SK-N-SH (cell line): ENCODE data around the gene AUTS2. TPM values are rescaled to one million over a fixed set of nuclear protein-coding genes. Genes with fewer than 3 reads are reported as not detected.
A peak's percentile ranks its signal among the peaks of the same experiment; 100 is the strongest.

Experiments
- CTCF ChIA-PET: fragments of 300-600, 350-600 bp; formaldehyde crosslinking; extraction: SDS; loops from one replicate; lab custom pipeline; 2021; lab: Yijun Ruan, JAX
- POLR2A ChIA-PET: fragments of 350-600 bp; sonication (Branson Sonifier 250); formaldehyde crosslinking; extraction: SDS; loops from one replicate; lab custom pipeline; 2020; ENCODE audit warnings: antibody characterized with exemption, inconsistent platforms; lab: Yijun Ruan, JAX
- DNase-seq: peaks from one replicate; pipeline ENCODE4 v3.0.0; 2012
- H2AFZ ChIP-seq: fragments of 200-600 bp; sonication (generic); 2 replicates; pipeline ENCODE4 v1.8.1; 2016; ENCODE audit warnings: antibody characterized with exemption, mild to moderate bottlenecking, low read depth
- H3F3A ChIP-seq: fragments of 200-600 bp; sonication (generic); replicated peaks from 2 replicates; pipeline ENCODE3; 2016; ENCODE audit warnings: antibody characterized with exemption, mild to moderate bottlenecking; ENCODE audit not compliant: insufficient read depth
- H3K27ac ChIP-seq, 2 experiments: fragments of 200-500 bp in 1 of 2; fragments of 200-600 bp in 1 of 2; sonication (Bioruptor generic) in 1 of 2; sonication (generic), shearing (Covaris generic) in 1 of 2; 2 replicates each; pipeline versions ENCODE4 v1.5.1 to v1.6.1; 2014 to 2016; ENCODE audit warnings: low read depth in 2 of 2, inconsistent platforms in 1 of 2, low read length in 1 of 2, mild to moderate bottlenecking in 1 of 2, mixed read lengths in 1 of 2
- H3K27me3 ChIP-seq: fragments of 200-600 bp; sonication (generic), shearing (Covaris generic); 2 replicates; pipeline ENCODE4 v1.6.1; 2016; ENCODE audit warnings: mixed run types; ENCODE audit not compliant: insufficient read depth
- H3K36me3 ChIP-seq, 2 experiments: fragments of 200-500 bp in 1 of 2; fragments of 200-600 bp in 1 of 2; sonication (Bioruptor generic) in 1 of 2; sonication (generic) in 1 of 2; replicated peaks in 1 of 2; 2 replicates each; pipeline versions ENCODE3 to v1.5.1; 2014 to 2016; ENCODE audit warnings: low read length in 1 of 2, mild to moderate bottlenecking in 1 of 2; ENCODE audit not compliant: insufficient read depth in 2 of 2, control insufficient read depth in 1 of 2
- H3K4me1 ChIP-seq, 2 experiments: fragments of 200-500 bp in 1 of 2; fragments of 200-600 bp in 1 of 2; sonication (Bioruptor generic) in 1 of 2; sonication (generic), shearing (Covaris generic) in 1 of 2; 2 replicates each; pipeline versions ENCODE4 v1.5.1 to v1.6.1; 2014 to 2016; ENCODE audit warnings: low read depth in 1 of 2, low read length in 1 of 2, mixed run types in 1 of 2; ENCODE audit not compliant: insufficient read depth in 2 of 2, control insufficient read depth in 1 of 2
- H3K4me2 ChIP-seq: fragments of 200-600 bp; sonication (generic), shearing (Covaris generic); 2 replicates; pipeline ENCODE4 v1.6.1; 2017; ENCODE audit warnings: mixed run types
- H3K4me3 ChIP-seq, 2 experiments: fragments of 200-500 bp in 1 of 2; fragments of 200-600 bp in 1 of 2; sonication (Bioruptor generic) in 1 of 2; sonication (generic), shearing (Covaris generic) in 1 of 2; 2 replicates each; pipeline versions ENCODE4 v1.5.1 to v1.8.1; 2014 to 2016; ENCODE audit warnings: low read depth in 2 of 2, inconsistent platforms in 1 of 2, low read length in 1 of 2, mild to moderate bottlenecking in 1 of 2, mixed read lengths in 1 of 2, moderate library complexity in 1 of 2
- H3K79me2 ChIP-seq: fragments of 200-600 bp; sonication (generic); 2 replicates; pipeline ENCODE4 v1.8.1; 2017; ENCODE audit warnings: mild to moderate bottlenecking; ENCODE audit not compliant: insufficient read depth
- H3K9ac ChIP-seq: fragments of 200-600 bp; sonication (generic); 2 replicates; pipeline ENCODE4 v1.6.1; 2017; ENCODE audit warnings: mixed run types
- H3K9me2 ChIP-seq: fragments of 200-600 bp; sonication (generic); 2 replicates; pipeline ENCODE4 v1.6.1; 2017; ENCODE audit warnings: mixed run types
- H3K9me3 ChIP-seq: fragments of 200-600 bp; sonication (generic); 2 replicates; pipeline ENCODE4 v1.6.1; 2017; ENCODE audit warnings: mixed run types, mild to moderate bottlenecking, moderate library complexity
- H4K20me1 ChIP-seq: fragments of 200-600 bp; sonication (generic); 2 replicates; pipeline ENCODE4 v1.6.1; 2017; ENCODE audit warnings: mild to moderate bottlenecking, mixed run types; ENCODE audit not compliant: insufficient read depth
- EP300 ChIP-seq, 2 experiments: IDR thresholded peaks; 2 replicates each; pipeline versions ENCODE4 v1.4.0 to v1.6.1; 2012; ENCODE audit warnings: borderline replicate concordance in 1 of 2, low read depth in 1 of 2, low read length in 1 of 2
- FOSL2 ChIP-seq: IDR thresholded peaks from 2 replicates; pipeline ENCODE4 v1.4.0; 2012; ENCODE audit warnings: low read depth, mild to moderate bottlenecking, moderate library complexity, borderline replicate concordance
- FOXJ3 ChIP-seq: sonication (generic); formaldehyde crosslinking; IDR thresholded peaks from 2 replicates; pipeline ENCODE4 v1.5.1; 2020; ENCODE audit warnings: mild to moderate bottlenecking, missing genetic modification reagents
- GABPA ChIP-seq: IDR thresholded peaks from 2 replicates; pipeline ENCODE4 v1.4.0; 2012; ENCODE audit warnings: low read depth, mild to moderate bottlenecking
- GATA2 ChIP-seq: sonication (generic); formaldehyde crosslinking; IDR thresholded peaks from 2 replicates; pipeline ENCODE4 v1.5.0; 2020; ENCODE audit warnings: mild to moderate bottlenecking, missing genetic modification reagents
- JUND ChIP-seq: IDR thresholded peaks from 2 replicates; pipeline ENCODE4 v1.4.0; 2012
- MEF2A ChIP-seq: IDR thresholded peaks from 2 replicates; pipeline ENCODE4 v1.4.0; 2012; ENCODE audit warnings: low read depth, borderline replicate concordance
- NFIC ChIP-seq: IDR thresholded peaks from 2 replicates; pipeline ENCODE4 v1.4.0; 2012; ENCODE audit warnings: borderline replicate concordance
- NRF1 ChIP-seq: IDR thresholded peaks from 2 replicates; pipeline ENCODE4 v1.6.1; 2012; ENCODE audit warnings: low read depth, mild to moderate bottlenecking, low read length
- POLR2AphosphoS5 ChIP-seq: IDR thresholded peaks from 2 replicates; pipeline ENCODE4 v1.6.1; 2012; ENCODE audit warnings: low read depth, low read length
- RCOR1 ChIP-seq: fragments of 150-350 bp; IDR thresholded peaks from 2 replicates; pipeline ENCODE4 v1.6.1; 2017; ENCODE audit warnings: antibody characterized with exemption, low read length
- RXRA ChIP-seq: IDR thresholded peaks from 2 replicates; pipeline ENCODE4 v1.4.0; 2012; ENCODE audit warnings: low read depth, mild to moderate bottlenecking, borderline replicate concordance
- SMC3 ChIP-seq: IDR thresholded peaks from 2 replicates; pipeline ENCODE4 v1.6.1; 2012; ENCODE audit warnings: low read depth, low read length, improper control_type of control experiment
- TAF1 ChIP-seq: IDR thresholded peaks from 2 replicates; pipeline ENCODE4 v1.6.1; 2012; ENCODE audit warnings: low read depth, mild to moderate bottlenecking, low read length, moderate library complexity, borderline replicate concordance
- TCF12 ChIP-seq: IDR thresholded peaks from 2 replicates; pipeline ENCODE4 v1.4.0; 2012
- TEAD4 ChIP-seq: IDR thresholded peaks from 2 replicates; pipeline ENCODE4 v1.4.0; 2012; ENCODE audit warnings: mild to moderate bottlenecking, borderline replicate concordance; ENCODE audit not compliant: insufficient read depth
- YY1 ChIP-seq: IDR thresholded peaks from 2 replicates; pipeline ENCODE4 v1.4.0; 2012; ENCODE audit warnings: low read depth, mild to moderate bottlenecking
- WGBS: methylation state at CpG from one replicate; pipeline ENCODE4 v1.1.6; 2017; ENCODE audit warnings: low lambda C conversion rate; 5-methylcytosine and 5-hydroxymethylcytosine counted together
- polyA plus RNA-seq, 3 experiments: library from polyadenylated mRNA; depleted of rRNA; stranded (reverse); fragments of >200 nt; gene quantifications; 2 replicates each; pipeline ENCODE4 v1.2.3, GENCODE V29; 2012
- TF ChIP-seq, protein P1 (sequence below): IDR thresholded peaks from 2 replicates; pipeline ENCODE4; 2012
- TF ChIP-seq, protein P2 (sequence below): fragments of 200-600 bp; sonication (generic); IDR thresholded peaks from 2 replicates; pipeline ENCODE4 v1.6.1; 2017; ENCODE audit warnings: antibody characterized with exemption, mild to moderate bottlenecking, moderate library complexity
- TF ChIP-seq, protein P3 (sequence below): IDR thresholded peaks from 2 replicates; pipeline ENCODE4 v1.4.0; 2012; ENCODE audit warnings: low read depth, borderline replicate concordance

The AUTS2 gene
- polyA plus RNA-seq, 1 of the 3 experiments (the other 2 are of a cell fraction) = 15.6 TPM

GRCh38 chr7:70736715-70737460 lies 1138.6 kb downstream of the AUTS2 start:
- H3K4me3 ChIP-seq = peak overlapping the region; percentile 41 to 52; a peak in 3 of 4 replicates
- H3F3A ChIP-seq = peaks cover 27% of the 10 kb centered on the region
- H3K36me3 ChIP-seq = no peaks in the 10 kb centered on the region
- peak; percentile 41 for DNase-seq
- no peaks in the 10 kb centered on the region for H3K9me3 ChIP-seq
- CTCF ChIA-PET = interaction anchor here (2.4 kb wide), 1 partner anchor 11 kb away, joined by 6 read pairs; no protein-coding TSS in a partner anchor
- H3K27me3 ChIP-seq = no peaks in the 10 kb centered on the region
- H3K4me1 ChIP-seq = peaks cover 23 to 34% of the 10 kb centered on the region in 2 experiments
- TF ChIP-seq JUND = 0 out of 2 replicates have a peak, but pooled peaks have one; percentile 57
- TF ChIP-seq YY1 = peak; percentile 25; the same call in 1 of the 2 replicates
- no peak for TF ChIP-seq SMC3
- TF ChIP-seq, protein P1, sequence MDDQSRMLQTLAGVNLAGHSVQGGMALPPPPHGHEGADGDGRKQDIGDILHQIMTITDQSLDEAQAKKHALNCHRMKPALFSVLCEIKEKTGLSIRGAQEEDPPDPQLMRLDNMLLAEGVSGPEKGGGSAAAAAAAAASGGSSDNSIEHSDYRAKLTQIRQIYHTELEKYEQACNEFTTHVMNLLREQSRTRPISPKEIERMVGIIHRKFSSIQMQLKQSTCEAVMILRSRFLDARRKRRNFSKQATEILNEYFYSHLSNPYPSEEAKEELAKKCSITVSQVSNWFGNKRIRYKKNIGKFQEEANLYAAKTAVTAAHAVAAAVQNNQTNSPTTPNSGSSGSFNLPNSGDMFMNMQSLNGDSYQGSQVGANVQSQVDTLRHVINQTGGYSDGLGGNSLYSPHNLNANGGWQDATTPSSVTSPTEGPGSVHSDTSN = peak; percentile 80; the same call in 1 of the 2 replicates
- peak; percentile 78 for TF ChIP-seq TCF12
- TF ChIP-seq NFIC = peak; percentile 51; the same call in 1 of the 2 replicates
- 0 out of 2 replicates have a peak, but pooled peaks have one; percentile 32 for TF ChIP-seq RXRA
- peak in 1 of 2 experiments; percentile 70; a peak in 2 of 4 replicates for TF ChIP-seq EP300 (IDR thresholded peaks at IDR 0.05; ENCODE audit: borderline replicate concordance in 1 of 2, low read depth in 1 of 2, low read length in 1 of 2)
- TF ChIP-seq TEAD4 = peak; percentile 70
- TF ChIP-seq FOSL2 = peak; percentile 77
- TF ChIP-seq GABPA = no peak
- TF ChIP-seq RCOR1 = no peak
- no peak for TF ChIP-seq TAF1
- peak; percentile 33; the same call in 1 of the 2 replicates for TF ChIP-seq POLR2AphosphoS5
- H3K27ac ChIP-seq = peak overlapping the region; percentile 56 to 64
- H3K79me2 ChIP-seq = peaks cover 99% of the 10 kb centered on the region
- H2AFZ ChIP-seq = no peak overlapping the region
- POLR2A ChIA-PET = no interaction called here
- whole genome bisulfite sequencing = 21% methylated on average over 11 of the region's 11 CpGs
- H3K4me2 ChIP-seq = peak overlapping the region; percentile 79
- peaks cover 88% of the 10 kb centered on the region for H4K20me1 ChIP-seq
- peak overlapping the region; percentile 41; the same call in 1 of the 2 replicates for H3K9ac ChIP-seq
- no peaks in the 10 kb centered on the region for H3K9me2 ChIP-seq

DNA sequence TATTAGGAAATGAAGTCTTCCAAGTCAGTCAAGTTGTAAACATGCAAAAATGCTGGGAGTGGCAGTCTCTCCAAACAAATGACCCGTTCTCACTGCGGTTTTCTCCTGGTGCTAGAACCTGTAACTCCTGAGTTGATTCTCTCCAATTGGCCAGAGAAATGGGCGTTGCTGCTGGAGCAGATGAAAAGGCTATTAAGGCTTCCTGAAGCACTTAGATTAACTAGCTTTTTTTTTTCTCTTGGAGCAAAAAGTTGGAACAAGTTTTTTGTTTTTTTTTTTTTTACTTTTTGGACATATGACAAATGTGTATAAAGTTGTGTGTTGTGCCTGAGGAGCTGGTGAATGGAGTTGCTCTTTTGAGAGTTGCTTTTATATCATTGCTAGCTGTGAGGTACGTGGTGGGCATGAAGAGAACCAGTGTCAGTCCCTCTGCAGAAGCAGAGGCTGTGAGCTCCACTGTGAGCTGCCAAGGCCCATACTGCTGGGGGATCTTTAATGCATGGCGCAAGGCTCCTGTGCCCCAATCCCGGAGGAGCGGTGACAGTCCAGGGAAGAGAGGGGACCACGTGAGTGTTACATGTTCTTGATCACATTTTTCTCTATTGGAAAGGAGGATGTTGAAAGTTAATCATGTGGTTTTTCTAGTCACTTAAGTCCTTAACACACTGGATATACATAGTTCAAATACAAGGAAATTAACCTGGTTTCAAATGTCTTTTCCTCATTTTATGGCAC lies 1140.0 kb downstream of the AUTS2 start:
- Histone ChIP-seq H3K27ac (no peak overlapping the region; a peak in 1 of 4 replicates), H2AFZ (no peak overlapping the region), H3K4me1 (peaks cover 23 to 34% of the 10 kb centered on the region in 2 experiments), H4K20me1 (peaks cover 89% of the 10 kb centered on the region), H3K79me2 (peaks cover 99% of the 10 kb centered on the region), H3K9me3 (no peaks in the 10 kb centered on the region), H3F3A (peaks cover 26% of the 10 kb centered on the region), H3K27me3 (no peaks in the 10 kb centered on the region), H3K9me2 (no peaks in the 10 kb centered on the region), H3K9ac (no peak overlapping the region), H3K4me2 (no peak overlapping the region), H3K4me3 (no peak overlapping the region), H3K36me3 (peaks cover 0 to 5% of the 10 kb centered on the region in 2 experiments)
- ChIA-PET POLR2A (interaction anchor here (1.1 kb wide), 1 partner anchor 11 kb away, joined by 3 read pairs; no protein-coding TSS in a partner anchor), CTCF (interaction anchor here (2.4 kb wide), 1 partner anchor 9 kb away, joined by 6 read pairs; no protein-coding TSS in a partner anchor)
- 88% methylated on average over 8 of the region's 8 CpGs for WGBS
- DNase-seq = no peak
- no peak for TF ChIP-seq JUND
- no peak for TF ChIP-seq NRF1
- no peak for TF ChIP-seq FOSL2
- TF ChIP-seq, protein P2, sequence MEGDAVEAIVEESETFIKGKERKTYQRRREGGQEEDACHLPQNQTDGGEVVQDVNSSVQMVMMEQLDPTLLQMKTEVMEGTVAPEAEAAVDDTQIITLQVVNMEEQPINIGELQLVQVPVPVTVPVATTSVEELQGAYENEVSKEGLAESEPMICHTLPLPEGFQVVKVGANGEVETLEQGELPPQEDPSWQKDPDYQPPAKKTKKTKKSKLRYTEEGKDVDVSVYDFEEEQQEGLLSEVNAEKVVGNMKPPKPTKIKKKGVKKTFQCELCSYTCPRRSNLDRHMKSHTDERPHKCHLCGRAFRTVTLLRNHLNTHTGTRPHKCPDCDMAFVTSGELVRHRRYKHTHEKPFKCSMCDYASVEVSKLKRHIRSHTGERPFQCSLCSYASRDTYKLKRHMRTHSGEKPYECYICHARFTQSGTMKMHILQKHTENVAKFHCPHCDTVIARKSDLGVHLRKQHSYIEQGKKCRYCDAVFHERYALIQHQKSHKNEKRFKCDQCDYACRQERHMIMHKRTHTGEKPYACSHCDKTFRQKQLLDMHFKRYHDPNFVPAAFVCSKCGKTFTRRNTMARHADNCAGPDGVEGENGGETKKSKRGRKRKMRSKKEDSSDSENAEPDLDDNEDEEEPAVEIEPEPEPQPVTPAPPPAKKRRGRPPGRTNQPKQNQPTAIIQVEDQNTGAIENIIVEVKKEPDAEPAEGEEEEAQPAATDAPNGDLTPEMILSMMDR = no peak
- no peak for TF ChIP-seq FOXJ3 (CRISPR knock-in tag)
- no peak for TF ChIP-seq MEF2A
- TF ChIP-seq, protein P1 = no peak
- TF ChIP-seq, protein P3, sequence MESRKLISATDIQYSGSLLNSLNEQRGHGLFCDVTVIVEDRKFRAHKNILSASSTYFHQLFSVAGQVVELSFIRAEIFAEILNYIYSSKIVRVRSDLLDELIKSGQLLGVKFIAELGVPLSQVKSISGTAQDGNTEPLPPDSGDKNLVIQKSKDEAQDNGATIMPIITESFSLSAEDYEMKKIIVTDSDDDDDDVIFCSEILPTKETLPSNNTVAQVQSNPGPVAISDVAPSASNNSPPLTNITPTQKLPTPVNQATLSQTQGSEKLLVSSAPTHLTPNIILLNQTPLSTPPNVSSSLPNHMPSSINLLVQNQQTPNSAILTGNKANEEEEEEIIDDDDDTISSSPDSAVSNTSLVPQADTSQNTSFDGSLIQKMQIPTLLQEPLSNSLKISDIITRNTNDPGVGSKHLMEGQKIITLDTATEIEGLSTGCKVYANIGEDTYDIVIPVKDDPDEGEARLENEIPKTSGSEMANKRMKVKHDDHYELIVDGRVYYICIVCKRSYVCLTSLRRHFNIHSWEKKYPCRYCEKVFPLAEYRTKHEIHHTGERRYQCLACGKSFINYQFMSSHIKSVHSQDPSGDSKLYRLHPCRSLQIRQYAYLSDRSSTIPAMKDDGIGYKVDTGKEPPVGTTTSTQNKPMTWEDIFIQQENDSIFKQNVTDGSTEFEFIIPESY = no peak
- no peak for TF ChIP-seq TEAD4
- TF ChIP-seq GATA2 (CRISPR knock-in tag) = no peak
